Stimulated activated CD8-positive, alpha-beta memory T cell treated with anti-CD3 and anti-CD28 coated beads, Interleukin-7, amount 100 ng/mL, for 48 hours (primary cell): ENCODE data around the gene FXYD2.

Experiments used
- DNase-seq, 2 donors: peaks; one replicate each; pipeline ENCODE4 v3.0.0-alpha.2; 2020; ENCODE audit warnings: low read depth in 1 of 2; ENCODE audit errors: extremely low read depth in 1 of 2

The FXYD2 gene

DNA sequence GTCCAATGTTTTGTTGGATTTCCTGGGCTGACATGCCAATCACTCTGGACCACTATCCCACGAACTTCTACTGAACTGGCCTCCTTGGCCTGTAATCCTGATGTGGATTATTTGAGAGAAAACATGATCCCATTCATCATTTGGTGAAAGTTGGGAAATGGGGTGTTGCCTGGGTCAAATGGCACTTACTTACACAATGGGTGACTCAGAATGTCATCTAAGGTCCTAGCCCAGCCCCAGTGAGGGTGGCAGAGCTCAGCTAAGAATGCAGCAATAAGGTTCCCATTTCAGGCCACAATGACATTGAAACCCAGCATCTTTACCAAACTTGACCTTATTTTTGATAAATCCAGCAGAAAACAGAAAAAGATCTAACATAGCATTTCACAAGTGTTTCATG lies 19.5 kb downstream of the FXYD2 start:
- DNase-seq = no peak

DNA sequence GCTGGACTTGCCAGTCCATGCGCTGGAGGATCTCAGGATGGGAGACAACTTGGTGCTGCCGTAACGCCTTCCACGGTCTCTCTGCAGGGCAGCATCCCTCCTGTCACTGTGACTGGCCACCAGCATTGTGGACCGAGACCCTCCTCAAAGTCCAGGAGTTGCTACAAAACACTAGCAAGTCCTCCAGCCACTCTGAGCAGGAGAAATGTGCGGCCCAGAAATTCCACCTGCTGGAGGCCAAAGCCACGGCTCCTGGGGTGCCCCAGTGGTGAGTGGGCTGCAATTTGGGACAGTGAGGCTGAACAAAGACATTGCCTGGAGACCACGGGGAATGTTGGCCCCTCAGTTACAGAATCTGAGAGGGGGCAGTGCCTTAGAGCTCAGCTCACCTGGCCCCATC lies 20.6 kb downstream of the FXYD2 start:
- DNase-seq = no peak

DNA sequence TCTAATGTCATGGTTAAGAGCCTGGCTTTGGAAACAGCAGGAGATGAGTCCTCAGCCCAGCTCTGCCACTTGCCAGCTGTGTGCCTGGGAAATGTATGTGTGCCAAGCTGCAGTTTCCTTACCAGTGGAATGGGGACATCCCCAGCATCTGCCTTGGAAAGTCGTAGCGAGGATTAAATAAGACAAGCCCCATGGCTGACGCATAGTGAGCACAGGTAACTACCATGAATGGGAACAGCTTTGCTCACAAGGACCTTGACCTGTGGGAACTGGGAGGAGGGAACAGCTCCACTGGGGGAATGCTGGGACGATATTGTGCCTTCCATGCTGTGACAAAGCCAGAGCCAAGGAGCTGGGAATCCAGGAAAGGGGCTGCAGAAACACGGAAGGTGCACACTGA lies 24.9 kb downstream of the FXYD2 start:
- DNase-seq = no peak

DNA sequence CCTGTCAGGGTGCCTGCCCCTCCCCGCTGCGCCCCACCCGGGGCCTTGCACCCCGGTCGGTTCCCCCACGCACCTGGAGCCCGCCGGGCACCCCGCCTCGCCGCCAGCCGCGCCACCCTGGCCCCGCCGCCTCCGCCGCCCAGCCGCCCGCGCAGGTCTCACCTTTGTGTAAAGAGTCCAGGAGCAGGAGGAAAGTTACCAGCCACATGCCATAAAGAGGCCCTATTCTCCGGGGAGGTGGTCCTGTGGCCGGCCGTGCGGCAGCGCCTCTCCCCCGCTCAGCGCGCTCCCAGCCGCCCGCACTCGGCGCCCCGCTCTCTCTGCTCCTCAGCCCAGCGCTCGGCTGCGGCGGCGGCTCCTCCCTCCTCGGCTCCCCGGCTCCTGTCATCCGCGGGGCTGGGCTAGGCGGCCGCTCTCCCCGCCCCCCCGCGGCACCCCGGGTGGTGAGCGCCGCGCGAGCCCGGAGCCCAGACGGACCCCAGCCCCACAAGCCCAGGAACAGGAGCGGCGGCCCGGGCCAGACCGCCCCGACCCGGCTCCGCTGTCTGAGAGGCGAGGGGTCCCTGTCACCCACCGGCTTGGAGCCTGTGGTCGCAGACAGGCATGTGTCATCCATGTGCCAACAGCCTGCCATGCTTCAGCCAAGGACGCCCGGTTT lies 27.5 kb downstream of the FXYD2 start, which contains the start of gene DSCAML1:
DSCAML1 (minus strand) TSS at position 345 of the 658 bp plus-strand sequence; CDS start at position 208, 137 bp downstream.
- no peak for DNase-seq

- DNase-seq = no peak
These were observed 28.1 kb downstream of the FXYD2 start for GRCh38 chr11:117796456-117796871.

GRCh38 chr11:117795638-117796455 lies 28.7 kb downstream of the FXYD2 start:
- DNase-seq = no peak

DNA sequence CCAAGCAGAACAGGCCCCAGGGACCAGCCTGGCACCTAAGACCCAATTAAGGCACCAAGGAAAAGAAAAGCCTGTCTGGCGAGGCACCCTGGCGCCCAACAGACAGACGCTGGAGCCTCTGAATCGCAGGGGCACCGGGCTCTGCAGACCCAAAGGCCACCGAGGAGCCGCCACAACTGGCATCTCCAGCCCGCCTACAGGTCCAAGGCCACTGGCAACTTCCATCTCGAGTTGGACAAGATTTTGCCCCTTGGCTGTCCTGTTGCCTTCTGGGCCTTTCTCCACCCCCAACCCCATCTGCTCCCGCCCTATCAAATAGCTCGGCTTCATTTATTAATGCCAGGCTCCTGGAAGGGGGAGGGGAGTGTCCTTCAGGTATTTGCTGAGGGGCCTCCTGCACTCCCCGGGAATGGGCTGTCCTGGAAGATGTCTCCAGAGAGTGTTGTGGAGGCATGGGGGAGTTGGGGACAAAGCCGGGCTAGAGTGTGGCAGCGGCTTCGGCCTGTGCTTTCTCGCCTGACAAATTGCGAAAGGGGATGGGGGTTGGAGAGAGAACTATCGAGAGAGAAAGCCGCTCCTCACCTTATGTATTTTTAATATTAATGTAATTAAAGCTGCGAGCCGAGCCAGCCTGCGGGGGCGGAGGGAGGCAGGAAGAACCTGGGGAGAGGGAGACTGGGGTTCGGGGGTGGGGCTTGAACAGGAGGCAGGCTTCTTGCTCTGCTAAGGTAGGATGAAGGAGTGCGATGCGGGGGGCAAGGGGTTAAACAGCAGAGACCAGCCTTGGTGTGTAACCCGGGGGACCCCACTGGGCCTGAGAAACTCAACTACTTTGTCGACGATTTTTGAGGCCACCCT lies 29.5 kb downstream of the FXYD2 start:
- no peak for DNase-seq

GRCh38 chr11:117794135-117794534 lies 30.4 kb downstream of the FXYD2 start:
- no peak for DNase-seq

DNA sequence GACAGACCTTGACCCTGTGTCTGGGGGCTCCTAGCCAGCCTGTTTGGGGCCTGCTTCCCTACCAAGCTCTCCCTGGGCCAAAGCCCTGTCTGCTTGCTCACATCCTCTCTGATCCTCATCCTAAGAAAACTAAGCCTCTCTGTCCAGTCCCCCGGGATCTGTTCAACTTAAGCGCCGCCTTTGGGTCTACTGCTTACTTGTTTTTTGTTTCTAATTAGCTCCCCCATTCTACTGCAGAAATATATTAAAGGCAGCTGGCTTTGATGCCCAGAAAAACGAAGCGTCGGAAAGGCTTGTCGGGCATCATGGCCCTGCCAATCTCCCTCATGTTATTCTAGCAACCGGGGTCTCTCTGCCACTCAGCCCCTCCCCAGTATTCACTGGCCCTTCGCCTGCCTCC lies 31.0 kb downstream of the FXYD2 start:
- no peak for DNase-seq

DNA sequence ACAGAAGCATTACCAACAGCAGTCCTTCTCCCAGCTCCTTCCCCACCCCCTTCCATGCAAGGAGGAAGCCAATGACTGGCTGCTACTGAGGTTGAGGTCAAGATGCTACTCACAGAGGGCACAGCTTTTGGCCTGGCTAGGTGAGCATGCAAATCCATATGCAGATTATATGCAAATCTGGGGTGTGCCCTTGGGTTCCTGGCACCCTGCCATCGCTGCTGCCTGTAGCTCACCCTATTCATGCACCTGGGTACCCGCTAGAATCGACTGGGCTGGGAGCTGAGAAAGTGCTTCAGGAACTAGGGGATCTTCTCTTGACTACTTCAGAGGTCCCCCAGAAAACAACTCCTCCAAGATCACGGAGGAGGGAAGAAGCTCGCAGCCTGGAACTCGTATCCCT lies 31.6 kb downstream of the FXYD2 start:
- no peak for DNase-seq

GRCh38 chr11:117792241-117792640 lies 32.3 kb downstream of the FXYD2 start:
- DNase-seq = no peak

- DNase-seq = no peak
These were observed 34.3 kb downstream of the FXYD2 start for GRCh38 chr11:117790279-117790678.

DNA sequence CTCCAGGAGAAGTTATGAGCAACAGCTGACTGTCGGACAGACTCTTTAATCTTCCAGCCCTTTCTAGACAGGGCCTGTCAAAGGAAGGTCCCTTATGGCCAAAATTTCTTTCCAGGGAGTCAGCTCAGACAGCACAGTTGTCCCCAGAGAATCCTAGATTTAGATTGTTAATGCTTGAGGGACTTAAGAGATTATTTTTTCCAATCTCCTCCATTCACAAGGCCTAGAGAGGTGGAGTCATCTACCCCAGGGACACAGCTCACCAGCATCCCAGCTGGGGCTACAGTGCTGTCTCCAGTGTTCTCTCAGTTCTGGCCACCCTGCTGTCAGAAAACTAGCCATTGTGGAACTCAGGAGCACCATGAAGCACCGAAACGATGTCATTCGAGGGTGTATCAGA lies 35.3 kb downstream of the FXYD2 start:
- no peak for DNase-seq

DNA sequence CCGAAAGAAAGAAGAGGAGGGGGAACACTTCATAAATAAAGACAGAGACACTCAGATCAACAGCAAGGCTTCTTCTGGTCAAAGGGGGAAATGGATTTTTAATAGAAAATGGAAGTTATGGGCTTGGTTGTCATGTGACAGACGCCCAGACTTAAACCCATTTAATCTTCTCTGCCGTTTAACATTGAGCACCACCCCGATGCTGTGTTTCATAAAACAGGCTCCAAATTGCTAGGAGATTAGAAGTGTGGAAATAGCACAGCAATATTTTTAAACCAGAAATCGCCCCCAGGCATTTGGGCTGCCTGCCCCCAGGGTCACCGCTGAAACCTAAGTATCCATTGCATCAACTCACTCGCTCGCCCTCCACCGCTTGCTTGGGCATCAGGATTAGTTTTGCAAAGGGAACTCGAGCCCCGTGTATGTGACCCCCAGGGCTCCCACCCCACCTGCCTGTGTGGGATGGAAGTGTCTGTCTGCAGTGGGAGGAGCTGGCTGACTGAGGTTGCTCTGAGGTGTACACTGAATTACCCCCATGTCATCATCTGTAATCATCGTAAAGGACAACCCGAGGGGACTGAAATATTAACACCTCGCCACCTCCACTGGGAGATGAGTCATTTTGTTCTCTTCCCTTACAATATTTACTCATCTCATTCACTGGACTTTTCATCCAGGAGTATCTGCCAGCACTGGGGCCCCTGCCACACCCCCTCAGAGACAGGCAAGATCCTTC lies 38.2 kb downstream of the FXYD2 start:
- no peak for DNase-seq

GRCh38 chr11:117782101-117782500 lies 42.4 kb downstream of the FXYD2 start:
- DNase-seq = no peak

GRCh38 chr11:117781627-117782026 lies 42.9 kb downstream of the FXYD2 start:
- no peak for DNase-seq

GRCh38 chr11:117780456-117780855 lies 44.1 kb downstream of the FXYD2 start:
- DNase-seq = no peak

- no peak for DNase-seq
These were observed 50.0 kb downstream of the FXYD2 start for GRCh38 chr11:117774553-117774952.

- DNase-seq = no peak
These were observed 52.2 kb downstream of the FXYD2 start for GRCh38 chr11:117772360-117772759.

DNA sequence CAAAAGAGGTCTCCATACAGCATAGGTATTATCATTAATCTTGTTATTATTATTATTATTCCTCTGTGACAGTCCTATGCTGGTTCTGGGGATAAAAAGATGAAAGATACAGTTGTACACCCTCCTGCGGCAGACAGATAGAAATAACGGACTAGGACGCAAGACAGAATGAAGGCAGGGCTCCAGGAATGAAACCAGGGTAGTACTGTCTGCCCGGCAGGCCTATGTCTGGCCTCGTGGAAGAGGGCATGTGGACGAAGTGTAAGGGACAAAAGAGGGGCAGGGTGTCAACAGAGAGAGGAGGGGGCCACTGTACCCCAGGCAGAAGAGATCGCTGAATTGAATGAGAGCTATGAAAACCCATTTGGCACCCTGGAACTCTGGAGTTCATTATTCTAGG lies 52.7 kb downstream of the FXYD2 start:
- DNase-seq = no peak

DNA sequence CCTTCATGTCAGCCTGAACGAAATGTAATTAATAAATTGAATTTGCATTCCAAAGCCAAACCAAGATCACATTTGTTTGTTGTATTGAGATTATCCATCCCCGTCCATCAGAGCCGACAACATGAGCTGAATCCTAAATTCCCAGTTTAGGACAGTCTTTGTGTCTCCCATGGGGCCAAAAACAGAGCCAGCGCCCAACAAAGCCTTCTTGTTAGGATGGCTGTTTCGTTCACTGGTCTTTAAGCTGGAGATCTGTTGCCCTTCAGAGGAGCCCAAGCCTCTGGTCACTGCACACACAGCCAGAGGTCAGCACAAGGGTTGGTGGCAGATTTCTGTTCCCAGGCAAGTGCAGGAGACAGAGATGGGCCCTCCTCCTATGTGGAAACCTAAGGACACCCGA lies 53.3 kb downstream of the FXYD2 start:
- no peak for DNase-seq
